ENCODE measurements around the gene ABAT. TPM values are rescaled to one million over a fixed set of nuclear protein-coding genes. Genes with fewer than 3 reads are reported as not detected.

ABAT gene
- total and polyA plus RNA-seq, 2 donors (not counting 1 experiment from before 2014, with no cell fraction given): 6.2 to 14.3 TPM

GRCh38 chr16:8686031-8686621 lies 11.7 kb downstream of the ABAT start:
- H4K20me1 ChIP-seq (ENCODE audit: control insufficient read depth, insufficient read depth, low read length, poor library complexity, severe bottlenecking): peaks cover 26% of the 10 kb centered on the region
- no peak overlapping the region for H3K27ac ChIP-seq (ENCODE audit: low read length in 2 of 2)
- H3K27me3 Mint-ChIP-seq: no peaks in the 10 kb centered on the region
- CTCF ChIA-PET: no interaction called here
- no peak overlapping the region for H3K27ac Mint-ChIP-seq
- H3K9ac ChIP-seq (ENCODE audit: low read length): no peak overlapping the region
- H3K9me3 ChIP-seq (ENCODE audit: control extremely low read depth in 1 of 3, control insufficient read depth in 2 of 3, insufficient read depth in 1 of 3, low read length in 2 of 3): peaks cover 0 to 18% (median 14%) of the 10 kb centered on the region in 3 donors
- POLR2A ChIA-PET: no interaction called here
- H3K79me2 ChIP-seq (ENCODE audit: control insufficient read depth, insufficient read depth, low read length): peaks cover 67% of the 10 kb centered on the region
- no peaks in the 10 kb centered on the region for H3K27me3 ChIP-seq (replicated peaks in 1 of 4; ENCODE audit: control extremely low read depth in 1 of 4, control insufficient read depth in 3 of 4, insufficient read depth in 4 of 4, low read length in 3 of 4)
- TF ChIP-seq, protein P1, sequence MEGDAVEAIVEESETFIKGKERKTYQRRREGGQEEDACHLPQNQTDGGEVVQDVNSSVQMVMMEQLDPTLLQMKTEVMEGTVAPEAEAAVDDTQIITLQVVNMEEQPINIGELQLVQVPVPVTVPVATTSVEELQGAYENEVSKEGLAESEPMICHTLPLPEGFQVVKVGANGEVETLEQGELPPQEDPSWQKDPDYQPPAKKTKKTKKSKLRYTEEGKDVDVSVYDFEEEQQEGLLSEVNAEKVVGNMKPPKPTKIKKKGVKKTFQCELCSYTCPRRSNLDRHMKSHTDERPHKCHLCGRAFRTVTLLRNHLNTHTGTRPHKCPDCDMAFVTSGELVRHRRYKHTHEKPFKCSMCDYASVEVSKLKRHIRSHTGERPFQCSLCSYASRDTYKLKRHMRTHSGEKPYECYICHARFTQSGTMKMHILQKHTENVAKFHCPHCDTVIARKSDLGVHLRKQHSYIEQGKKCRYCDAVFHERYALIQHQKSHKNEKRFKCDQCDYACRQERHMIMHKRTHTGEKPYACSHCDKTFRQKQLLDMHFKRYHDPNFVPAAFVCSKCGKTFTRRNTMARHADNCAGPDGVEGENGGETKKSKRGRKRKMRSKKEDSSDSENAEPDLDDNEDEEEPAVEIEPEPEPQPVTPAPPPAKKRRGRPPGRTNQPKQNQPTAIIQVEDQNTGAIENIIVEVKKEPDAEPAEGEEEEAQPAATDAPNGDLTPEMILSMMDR (IDR thresholded peaks at IDR 0.05): no peak
- TF ChIP-seq EZH2 (IDR thresholded peaks at IDR 0.05; ENCODE audit: borderline replicate concordance, insufficient read depth, low read depth, low read length, poor library complexity, severe bottlenecking): no peak
- H2AFZ ChIP-seq (ENCODE audit: insufficient read depth, low read depth, low read length, poor library complexity, severe bottlenecking): no peak overlapping the region
- peaks cover 20% of the 10 kb centered on the region for H3K4me1 Mint-ChIP-seq
- WGBS (ENCODE audit: insufficient coverage): 59% methylated on average over 7 of the region's 7 CpGs
- H3K4me1 ChIP-seq (ENCODE audit: control insufficient read depth in 2 of 2, insufficient read depth in 2 of 2, low read length in 2 of 2): no peaks in the 10 kb centered on the region
- H3K9me3 Mint-ChIP-seq (ENCODE audit: insufficient read depth): peaks cover 7% of the 10 kb centered on the region
- H3K36me3 ChIP-seq (replicated peaks in 1 of 2; ENCODE audit: control extremely low read depth in 1 of 2, control insufficient read depth in 1 of 2, extremely low read depth in 1 of 2, insufficient read depth in 2 of 2, low read length in 1 of 2): no peaks in the 10 kb centered on the region
- intact Hi-C loops (cut with micrococcal nuclease): no loop called here
- H3K4me3 Mint-ChIP-seq: no peak overlapping the region
- H3K4me3 ChIP-seq (ENCODE audit: control extremely low read depth in 1 of 5, extremely low read depth in 1 of 5, insufficient read depth in 1 of 5, low read depth in 2 of 5, low read length in 4 of 5): no peak overlapping the region
- no peak for ATAC-seq (ENCODE audit: low read depth)
- no peak overlapping the region for H3K4me2 ChIP-seq (replicated peaks; ENCODE audit: low read depth, low read length, poor library complexity, severe bottlenecking)
- DNase-seq: no peak

DNA sequence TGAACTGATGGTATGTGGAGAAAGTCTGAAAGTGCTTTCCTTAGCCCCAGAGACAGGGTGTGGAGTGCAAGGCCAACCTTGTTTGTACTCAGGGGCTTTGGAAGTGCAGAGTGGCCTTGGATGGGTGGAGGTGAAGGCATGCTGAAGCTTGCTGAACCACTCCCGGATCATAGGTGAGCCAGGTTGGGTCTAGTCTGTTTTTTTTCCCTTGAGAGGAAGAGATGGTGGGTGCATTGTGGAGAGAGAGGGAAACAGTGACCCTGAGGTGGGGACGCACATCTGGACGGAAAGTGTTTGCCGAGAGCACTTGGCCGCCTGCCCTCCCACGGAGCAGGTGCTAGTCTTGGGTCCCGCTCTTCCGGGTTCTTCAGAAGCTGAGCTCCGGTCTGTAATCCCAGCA lies 12.5 kb downstream of the ABAT start:
- Histone ChIP-seq H3K9me3 (ENCODE audit: control extremely low read depth in 1 of 3, control insufficient read depth in 2 of 3, insufficient read depth in 1 of 3, low read length in 2 of 3) (peaks cover 0 to 18% (median 14%) of the 10 kb centered on the region in 3 donors), H3K79me2 (ENCODE audit: control insufficient read depth, insufficient read depth, low read length) (peaks cover 61% of the 10 kb centered on the region), H3K27me3 (replicated peaks in 1 of 4; ENCODE audit: control extremely low read depth in 1 of 4, control insufficient read depth in 3 of 4, insufficient read depth in 4 of 4, low read length in 3 of 4) (no peaks in the 10 kb centered on the region), H3K36me3 (replicated peaks in 1 of 2; ENCODE audit: control extremely low read depth in 1 of 2, control insufficient read depth in 1 of 2, extremely low read depth in 1 of 2, insufficient read depth in 2 of 2, low read length in 1 of 2) (no peaks in the 10 kb centered on the region), H3K27ac (ENCODE audit: low read length in 2 of 2) (no peak overlapping the region), H3K9ac (ENCODE audit: low read length) (no peak overlapping the region), H2AFZ (ENCODE audit: insufficient read depth, low read depth, low read length, poor library complexity, severe bottlenecking) (no peak overlapping the region), H4K20me1 (ENCODE audit: control insufficient read depth, insufficient read depth, low read length, poor library complexity, severe bottlenecking) (peaks cover 26% of the 10 kb centered on the region), H3K4me3 (ENCODE audit: control extremely low read depth in 1 of 5, extremely low read depth in 1 of 5, insufficient read depth in 1 of 5, low read depth in 2 of 5, low read length in 4 of 5) (no peak overlapping the region), H3K4me2 (replicated peaks; ENCODE audit: low read depth, low read length, poor library complexity, severe bottlenecking) (no peak overlapping the region), H3K4me1 (ENCODE audit: control insufficient read depth in 2 of 2, insufficient read depth in 2 of 2, low read length in 2 of 2) (no peaks in the 10 kb centered on the region)
- DNase-seq (no peak), ATAC-seq (ENCODE audit: low read depth) (no peak)
- Mint-ChIP-seq H3K27me3 (no peaks in the 10 kb centered on the region), H3K4me3 (no peak overlapping the region), H3K27ac (no peak overlapping the region), H3K4me1 (peaks cover 18% of the 10 kb centered on the region), H3K9me3 (ENCODE audit: insufficient read depth) (peaks cover 7% of the 10 kb centered on the region)
- POLR2A ChIA-PET: interaction anchor here (0.7 kb wide), 1 partner anchor 84 kb away, joined by 4 read pairs; no protein-coding TSS in a partner anchor
- intact Hi-C loops (cut with micrococcal nuclease): no loop called here
- CTCF ChIA-PET: no interaction called here
- TF ChIP-seq, protein P1 (IDR thresholded peaks at IDR 0.05): no peak
- TF ChIP-seq EZH2 (IDR thresholded peaks at IDR 0.05; ENCODE audit: borderline replicate concordance, insufficient read depth, low read depth, low read length, poor library complexity, severe bottlenecking): no peak
- 99% methylated on average over 9 of the region's 9 CpGs for WGBS (ENCODE audit: insufficient coverage)

Measured in B cell (primary cell).